Endothelial cell of umbilical vein (primary cell): ENCODE data around the gene CMPK2. TPM values are rescaled to one million over a fixed set of nuclear protein-coding genes. Genes with fewer than 3 reads are reported as not detected.

ENCODE experiments used
- BruUV-seq: library from RNA; stranded (reverse); fragments of 400-500 nt; replicated peaks from 2 replicates; lab custom pipeline; 2021; lab: Mats Ljungman, UMichigan
- CTCF ChIA-PET: fragments of 300-600, 350-600 bp; sonication (Branson Sonifier 250); formaldehyde crosslinking; loops from one replicate; lab custom pipeline; 2021; ENCODE audit warnings: antibody characterized with exemption, inconsistent platforms; lab: Charles Lee
- POLR2A ChIA-PET: fragments of 300-600, 350-600 bp; sonication (Branson Sonifier 250); formaldehyde crosslinking; loops from one replicate; lab custom pipeline; 2021; ENCODE audit warnings: antibody characterized with exemption, inconsistent platforms; lab: Charles Lee
- DNase-seq: peaks from one replicate; pipeline ENCODE4 v3.0.0-alpha.2; 2011; ENCODE audit warnings: low read depth, low spot score
- FAIRE-seq: peaks from 2 replicates; lab custom pipeline; 2011; peaks lifted over from hg19 to GRCh38; lab: Jason Lieb, UNC
- H2AFZ ChIP-seq: 2 replicates; pipeline ENCODE4 v1.6.0; 2012; ENCODE audit warnings: low read depth, low read length, control low read depth, inconsistent platforms
- H3K27ac ChIP-seq: 2 replicates; pipeline ENCODE4 v1.5.1; 2011; ENCODE audit warnings: low read depth, mild to moderate bottlenecking, control low read depth, low read length, moderate library complexity; ENCODE audit not compliant: insufficient read depth
- H3K27me3 ChIP-seq, 2 experiments: 2 replicates each; pipeline versions ENCODE4 v1.6.0 to v1.6.1; 2011; ENCODE audit warnings: low read length in 2 of 2, mixed read lengths in 1 of 2; ENCODE audit not compliant: control insufficient read depth in 2 of 2, insufficient read depth in 2 of 2
- H3K36me3 ChIP-seq, 2 experiments: 2 replicates in 1 of 2; 3 replicates in 1 of 2; pipeline ENCODE4 v1.5.1; 2011; ENCODE audit warnings: low read length in 2 of 2, mild to moderate bottlenecking in 1 of 2, moderate library complexity in 1 of 2; ENCODE audit not compliant: control insufficient read depth in 2 of 2, insufficient read depth in 2 of 2; ENCODE audit errors: extremely low read depth in 1 of 2
- H3K4me1 ChIP-seq: 3 replicates; pipeline ENCODE4 v1.5.1; 2011; ENCODE audit warnings: mild to moderate bottlenecking, low read length; ENCODE audit not compliant: control insufficient read depth, insufficient read depth; ENCODE audit errors: extremely low read depth
- H3K4me2 ChIP-seq: 2 replicates; pipeline ENCODE4 v1.6.1; 2011; ENCODE audit warnings: low read length, control low read depth, mixed read lengths; ENCODE audit not compliant: insufficient read depth
- H3K4me3 ChIP-seq, 3 experiments: fragments of 200-600 bp in 1 of 3; sonication (generic), shearing (Covaris generic) in 1 of 3; replicated peaks in 1 of 3; 2 replicates each; pipeline ENCODE4 v1.5.1; 2011 to 2016; ENCODE audit warnings: control low read depth in 3 of 3, low read length in 3 of 3, mild to moderate bottlenecking in 2 of 3, inconsistent platforms in 1 of 3, low read depth in 1 of 3, moderate library complexity in 1 of 3; ENCODE audit not compliant: insufficient read depth in 1 of 3
- H3K79me2 ChIP-seq: 2 replicates; pipeline ENCODE4 v1.6.0; 2012; ENCODE audit warnings: low read length, inconsistent platforms; ENCODE audit not compliant: control insufficient read depth, insufficient read depth
- H3K9ac ChIP-seq: replicated peaks from 2 replicates; pipeline ENCODE3; 2011; ENCODE audit warnings: low read length, control low read depth; ENCODE audit not compliant: insufficient read depth; ENCODE audit errors: extremely low read depth
- H3K9me1 ChIP-seq: replicated peaks from 3 replicates; pipeline ENCODE4 v1.6.0; 2011; ENCODE audit warnings: mild to moderate bottlenecking, low read length; ENCODE audit not compliant: control insufficient read depth, insufficient read depth; ENCODE audit errors: extremely low read depth
- H3K9me3 ChIP-seq: replicated peaks from 2 replicates; pipeline ENCODE4 v1.5.1; 2012; ENCODE audit warnings: low read length, inconsistent platforms; ENCODE audit not compliant: control insufficient read depth, insufficient read depth
- H4K20me1 ChIP-seq: replicated peaks from 2 replicates; pipeline ENCODE3; 2011; ENCODE audit warnings: mild to moderate bottlenecking, low read length; ENCODE audit not compliant: control insufficient read depth, insufficient read depth; ENCODE audit errors: extremely low read depth
- CTCF ChIP-seq, 2 donors: IDR thresholded peaks; 1 replicate in 1 of 2; 2 replicates in 1 of 2; pipeline ENCODE4 v1.5.1; 2011; ENCODE audit warnings: low read length in 2 of 2, mild to moderate bottlenecking in 2 of 2, moderate library complexity in 2 of 2, control low read depth in 1 of 2, inconsistent platforms in 1 of 2, low read depth in 1 of 2; ENCODE audit not compliant: insufficient read depth in 1 of 2; ENCODE audit errors: extremely low read depth in 1 of 2
- EZH2 ChIP-seq: IDR thresholded peaks from 2 replicates; pipeline ENCODE4 v1.6.1; 2012; ENCODE audit warnings: borderline replicate concordance, low read depth, mild to moderate bottlenecking, moderate library complexity, low read length, inconsistent platforms; ENCODE audit not compliant: severe bottlenecking
- FOS ChIP-seq: IDR thresholded peaks from 2 replicates; pipeline ENCODE4 v1.6.1; 2011; ENCODE audit warnings: mild to moderate bottlenecking, low read length, moderate library complexity, borderline replicate concordance; ENCODE audit not compliant: insufficient read depth
- GATA2 ChIP-seq: IDR thresholded peaks from 2 replicates; pipeline ENCODE4 v1.7.0; 2011; ENCODE audit warnings: low read depth, mild to moderate bottlenecking, moderate library complexity, mixed read lengths, low read length; ENCODE audit not compliant: insufficient read length, insufficient read depth
- JUN ChIP-seq: IDR thresholded peaks from 2 replicates; pipeline ENCODE4 v1.6.1; 2011; ENCODE audit warnings: borderline replicate concordance, low read depth; ENCODE audit not compliant: insufficient read length, insufficient read depth
- MAX ChIP-seq: IDR thresholded peaks from 2 replicates; pipeline ENCODE4 v1.6.1; 2011; ENCODE audit not compliant: insufficient read depth, insufficient read length
- MYC ChIP-seq: IDR thresholded peaks from one replicate; pipeline ENCODE4 v1.6.1; 2011; ENCODE audit warnings: mild to moderate bottlenecking, low read depth, low read length
- POLR2A ChIP-seq: IDR thresholded peaks from 2 replicates; pipeline ENCODE4 v1.6.1; 2012; ENCODE audit warnings: low read depth, mild to moderate bottlenecking, control low read depth, low read length
- POLR2AphosphoS5 ChIP-seq: IDR thresholded peaks from 2 replicates; pipeline ENCODE4 v1.6.1; 2012; ENCODE audit warnings: low read depth, mild to moderate bottlenecking, control low read depth, low read length, moderate library complexity; ENCODE audit not compliant: insufficient read depth
- dilution Hi-C: fragments of 300-500 bp; cut with MboI; formaldehyde crosslinking; loops from one replicate; pipeline ENCODE4 v1.15.0; 2019; ENCODE audit warnings: low sequenced_read_pairs; ENCODE audit not compliant: extremely low pct_ligation_motif_present
- intact Hi-C: fragments of 100-400 bp; cut with micrococcal nuclease; formaldehyde crosslinking; loops from one replicate; pipeline ENCODE4 v1.10.0; 2022
- polyA plus RNA-seq, 4 experiments: library from polyadenylated mRNA; depleted of rRNA in 3 of 4; stranded (reverse) in 3 of 4; unstranded in 1 of 4; fragments of >200 nt; gene quantifications; 2 replicates each; pipeline versions ENCODE4 v1.2.1 to v1.2.3, GENCODE V29; 2011 to 2012; ENCODE audit warnings: missing spikeins in 1 of 4
- total RNA-seq: library from RNA; stranded (reverse); gene quantifications from 2 replicates; pipeline ENCODE4 v1.2.3, GENCODE V29; 2021

CMPK2 gene
- total and polyA plus RNA-seq, 2 donors (not counting 3 experiments of a cell fraction or from before 2014, with no cell fraction given), result 0.15 to 0.69 TPM

GRCh38 chr2:6841537-6842287 is 24.0 kb downstream of the CMPK2 start:
- Histone ChIP-seq H3K9ac (no peak overlapping the region), H3K79me2 (no peaks in the 10 kb centered on the region), H3K36me3 (no peaks in the 10 kb centered on the region), H3K27ac (no peak overlapping the region), H3K4me1 (no peaks in the 10 kb centered on the region), H2AFZ (no peak overlapping the region), H3K4me2 (no peak overlapping the region), H3K4me3 (no peak overlapping the region), H3K27me3 (no peaks in the 10 kb centered on the region), H4K20me1 (no peaks in the 10 kb centered on the region), H3K9me3 (peaks cover 4% of the 10 kb centered on the region), H3K9me1 (no peaks in the 10 kb centered on the region)
- FAIRE-seq, result no peak
- dilution Hi-C loops, result no loop called here
- DNase-seq, result no peak
- intact Hi-C loops, result no loop called here
- no TSS peak for BruUV-seq
- CTCF ChIA-PET, result no interaction called here
- POLR2A ChIA-PET, result no interaction called here
- no peak for TF ChIP-seq CTCF (IDR thresholded peaks at IDR 0.05; ENCODE audit: extremely low read depth in 1 of 2, insufficient read depth in 1 of 2, low read depth in 1 of 2, low read length in 2 of 2)

GRCh38 chr2:6838673-6839319 is 26.9 kb downstream of the CMPK2 start:
- Histone ChIP-seq H3K27ac (no peak overlapping the region), H3K36me3 (no peaks in the 10 kb centered on the region), H3K4me1 (no peaks in the 10 kb centered on the region), H3K4me2 (no peak overlapping the region), H2AFZ (no peak overlapping the region), H3K4me3 (no peak overlapping the region), H3K9ac (no peak overlapping the region), H4K20me1 (no peaks in the 10 kb centered on the region), H3K9me3 (no peaks in the 10 kb centered on the region), H3K9me1 (no peaks in the 10 kb centered on the region), H3K27me3 (no peaks in the 10 kb centered on the region), H3K79me2 (no peaks in the 10 kb centered on the region)
- TF ChIP-seq POLR2AphosphoS5 (no peak), CTCF (IDR thresholded peaks at IDR 0.05; ENCODE audit: extremely low read depth in 1 of 2, insufficient read depth in 1 of 2, low read depth in 1 of 2, low read length in 2 of 2) (no peak), FOS (no peak), EZH2 (no peak), MYC (no peak), JUN (no peak), MAX (no peak), POLR2A (no peak), GATA2 (no peak)
- no TSS peak for BruUV-seq
- intact Hi-C loops (no loop called here), dilution Hi-C loops (no loop called here)
- FAIRE-seq, result no peak
- no peak for DNase-seq
- POLR2A ChIA-PET, result no interaction called here
- CTCF ChIA-PET, result no interaction called here
